ENCODE measurements around the gene EPC1.

Gene EPC1

GRCh38 chr10:32333849-32334248 is 13.1 kb downstream of the EPC1 start:
- DNase-seq, result no peak

GRCh38 chr10:32332299-32332750 is 14.6 kb downstream of the EPC1 start:
- DNase-seq, result peak; percentile 58

- DNase-seq, result no peak
Measured at GRCh38 chr10:32331606-32332005, 15.4 kb downstream of the EPC1 start.

GRCh38 chr10:32330214-32330613 is 16.7 kb downstream of the EPC1 start:
- DNase-seq, result no peak

DNA sequence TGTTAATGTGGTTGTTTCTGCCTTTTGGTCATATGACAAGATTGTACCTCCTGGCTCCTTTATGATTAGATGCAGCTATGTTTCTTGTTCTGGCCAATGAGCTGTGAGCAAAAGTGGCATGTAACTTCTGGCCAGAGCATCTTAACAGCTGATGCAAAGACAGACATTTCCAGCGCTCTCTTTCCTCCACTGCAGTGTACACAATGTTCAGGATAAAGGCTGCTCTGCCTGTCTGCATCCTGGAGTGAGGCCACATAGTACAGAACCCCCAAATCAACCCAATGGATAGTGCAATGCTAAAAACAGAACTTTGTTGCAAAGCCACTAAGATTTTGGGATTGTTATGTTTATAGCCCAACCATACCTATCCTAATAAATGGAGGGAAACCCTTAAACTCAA is 17.9 kb downstream of the EPC1 start:
- DNase-seq, result no peak

DNA sequence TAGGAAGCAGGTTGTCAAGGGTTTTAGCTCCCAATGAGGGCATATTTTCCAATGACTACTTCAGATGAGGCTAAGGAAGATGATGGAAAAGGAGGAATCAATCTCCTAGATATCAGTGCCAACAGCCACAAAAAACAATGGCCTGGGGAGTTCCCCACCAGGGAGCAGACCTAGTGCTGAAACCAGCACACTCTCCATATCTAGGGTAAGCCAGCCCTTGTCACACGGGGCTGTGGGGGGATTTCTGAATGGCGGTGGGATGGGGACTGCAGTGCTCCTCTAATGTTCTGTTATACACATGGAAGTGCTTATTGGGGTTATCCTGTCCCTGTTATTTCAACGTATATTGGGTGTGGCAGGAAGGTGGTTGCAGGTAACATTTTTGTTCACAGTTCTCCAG is 18.5 kb downstream of the EPC1 start:
- no peak for DNase-seq

DNA sequence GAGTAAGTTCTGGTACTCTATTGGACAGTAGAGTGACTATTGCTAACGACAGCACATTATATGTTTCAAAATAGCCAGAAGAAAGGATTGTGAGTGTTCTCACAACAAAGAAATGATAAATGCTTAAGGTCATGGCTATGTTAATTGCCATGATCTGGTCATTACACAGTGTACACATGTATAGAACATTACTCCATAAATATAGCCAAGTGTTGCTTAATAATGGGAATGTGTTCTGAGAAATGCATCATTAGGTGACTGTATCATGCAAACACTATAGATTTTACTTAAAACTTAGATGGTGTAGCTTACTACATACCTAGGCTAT is 19.6 kb downstream of the EPC1 start:
- peak; percentile 12 for DNase-seq

DNA sequence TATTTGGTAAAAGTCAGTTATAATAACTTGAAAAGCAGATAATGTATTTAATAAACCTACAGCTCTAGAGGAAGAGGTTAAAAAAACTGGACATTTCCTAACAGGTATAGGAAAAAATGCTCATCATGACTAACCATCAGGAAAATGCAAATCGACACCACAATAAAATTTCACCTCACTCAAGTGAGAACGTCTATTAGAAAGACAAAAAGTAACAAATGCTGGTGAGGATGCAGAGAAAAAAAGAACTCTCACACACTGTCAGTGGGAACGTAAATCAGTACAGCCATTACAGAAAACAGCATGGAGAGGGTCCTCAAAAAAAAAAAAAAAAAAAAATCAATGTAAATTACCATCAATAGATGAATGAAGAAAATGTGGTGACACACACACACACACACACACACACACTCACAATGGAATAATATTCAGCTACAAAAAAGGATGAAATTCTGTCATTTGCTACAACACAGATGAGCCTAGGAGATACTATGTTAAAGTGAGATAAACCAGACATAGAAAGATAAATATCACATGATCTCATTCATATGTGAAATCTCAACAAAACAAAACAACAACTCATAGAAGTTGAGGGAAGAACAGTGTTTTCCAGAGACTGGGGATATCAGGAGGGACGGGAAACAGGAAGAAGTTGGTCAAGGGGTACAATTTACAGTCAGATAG is 20.1 kb downstream of the EPC1 start:
- DNase-seq, result no peak

- no peak for DNase-seq
Measured at GRCh38 chr10:32326119-32326518, 20.8 kb downstream of the EPC1 start.

GRCh38 chr10:32323051-32323450 is 23.9 kb downstream of the EPC1 start:
- peak; percentile 63 for DNase-seq

- DNase-seq, result no peak
Measured at GRCh38 chr10:32321016-32321631, 25.8 kb downstream of the EPC1 start.

DNA sequence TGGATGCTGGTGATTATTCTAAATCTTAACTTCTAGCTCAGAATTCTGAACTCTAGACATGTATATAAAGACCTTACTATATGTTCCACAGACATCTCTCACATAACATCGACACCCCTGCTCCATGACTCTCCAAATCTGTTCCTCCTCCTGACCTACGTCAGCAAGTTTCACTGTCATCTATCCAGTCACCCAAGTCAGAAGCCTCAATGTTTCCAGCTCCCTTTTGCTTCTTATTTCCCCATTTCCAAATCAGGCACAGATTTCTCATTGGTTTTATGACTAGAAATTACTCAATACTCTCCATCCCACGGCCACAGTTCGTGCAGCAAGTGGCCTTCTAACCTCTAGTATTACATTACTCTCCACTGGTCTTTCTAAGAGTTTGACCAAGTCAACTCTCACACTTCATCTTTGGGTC is 28.5 kb downstream of the EPC1 start:
- DNase-seq, result peak; percentile 99

DNA sequence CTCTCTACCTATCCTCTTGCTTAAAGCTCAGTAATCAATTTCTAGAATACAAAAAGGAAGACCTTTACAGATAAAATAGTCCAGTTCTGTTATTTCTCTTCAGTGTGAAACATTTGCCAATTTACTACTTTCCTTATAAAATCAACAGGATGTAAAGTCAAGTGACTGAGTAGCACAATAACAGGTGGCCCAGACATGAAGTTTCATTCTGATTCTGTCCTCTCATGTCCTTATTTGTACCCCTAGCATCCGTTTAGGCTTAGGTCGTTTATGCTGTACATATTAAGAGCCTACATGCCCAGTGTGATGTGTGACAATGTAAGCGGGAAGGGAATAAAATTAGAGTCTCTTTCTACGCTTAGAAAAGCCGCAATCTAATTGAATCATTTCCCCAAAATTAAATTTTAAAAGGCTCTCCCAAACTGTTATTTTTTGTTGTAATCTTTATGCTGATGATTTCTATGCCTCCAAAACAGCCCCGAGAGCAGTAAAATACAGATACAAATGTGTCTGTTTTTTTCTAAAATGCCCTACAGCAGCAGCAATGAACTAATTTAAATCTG is 29.1 kb downstream of the EPC1 start:
- DNase-seq, result peak; percentile 35

GRCh38 chr10:32315424-32315823 is 31.5 kb downstream of the EPC1 start:
- DNase-seq, result no peak

- no peak for DNase-seq
Measured at GRCh38 chr10:32314588-32314987, 32.4 kb downstream of the EPC1 start.

- no peak for DNase-seq
Measured at GRCh38 chr10:32308027-32308603, 38.8 kb downstream of the EPC1 start.

DNA sequence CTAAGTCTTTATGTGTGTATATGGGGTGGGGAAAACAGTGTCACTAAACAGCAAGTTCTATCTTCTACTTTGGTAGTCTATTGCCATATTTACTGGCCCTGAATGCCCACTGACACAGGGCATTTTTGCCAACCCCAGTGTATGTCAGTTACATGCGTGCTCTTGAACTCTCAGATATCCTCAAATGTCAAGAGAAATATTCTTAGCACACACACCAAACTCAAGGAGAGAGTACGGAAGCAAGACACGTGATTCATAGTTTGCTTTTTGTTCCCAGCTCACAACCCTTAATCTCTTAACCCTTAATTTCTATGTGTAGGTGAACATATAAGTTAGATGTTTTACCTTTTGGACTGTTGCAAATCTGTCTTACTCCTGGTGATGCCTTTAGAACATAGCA is 39.3 kb downstream of the EPC1 start:
- DNase-seq, result no peak

GRCh38 chr10:32299354-32299980 is 47.5 kb downstream of the EPC1 start:
- DNase-seq, result no peak

DNA sequence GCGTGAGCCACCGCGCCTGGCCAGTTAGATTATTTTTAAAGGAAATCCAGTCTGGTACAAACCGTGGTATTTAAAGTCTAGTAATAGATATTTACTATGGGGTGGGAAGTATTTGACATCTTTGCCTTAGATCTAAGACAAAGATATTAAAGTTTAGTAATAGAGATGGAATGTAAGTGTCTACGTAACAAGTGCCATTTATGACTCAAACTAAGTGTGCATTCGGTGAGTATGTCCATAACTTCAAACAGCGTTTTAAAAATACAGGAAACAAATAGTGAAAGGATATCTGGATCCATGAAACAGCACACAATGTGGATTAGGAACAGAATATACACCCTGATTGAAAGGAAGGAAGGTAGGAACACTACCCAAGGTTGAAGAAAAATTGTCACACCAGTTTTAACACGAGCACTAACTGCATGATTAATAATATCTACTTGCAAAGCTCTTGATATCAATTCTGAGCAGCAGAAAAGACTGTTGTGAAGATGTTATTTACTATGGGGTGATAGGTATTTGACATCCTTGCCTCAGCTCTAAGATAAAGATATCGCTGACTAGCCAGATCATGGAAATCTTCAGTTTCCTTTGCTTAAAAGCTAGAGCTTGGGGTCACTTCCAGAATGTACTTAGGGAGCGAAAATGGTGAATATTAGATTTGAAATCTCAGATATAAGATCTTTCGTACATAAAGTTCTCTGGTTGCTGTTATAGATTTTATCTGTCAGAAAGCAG is 48.7 kb downstream of the EPC1 start:
- DNase-seq, result no peak

DNA sequence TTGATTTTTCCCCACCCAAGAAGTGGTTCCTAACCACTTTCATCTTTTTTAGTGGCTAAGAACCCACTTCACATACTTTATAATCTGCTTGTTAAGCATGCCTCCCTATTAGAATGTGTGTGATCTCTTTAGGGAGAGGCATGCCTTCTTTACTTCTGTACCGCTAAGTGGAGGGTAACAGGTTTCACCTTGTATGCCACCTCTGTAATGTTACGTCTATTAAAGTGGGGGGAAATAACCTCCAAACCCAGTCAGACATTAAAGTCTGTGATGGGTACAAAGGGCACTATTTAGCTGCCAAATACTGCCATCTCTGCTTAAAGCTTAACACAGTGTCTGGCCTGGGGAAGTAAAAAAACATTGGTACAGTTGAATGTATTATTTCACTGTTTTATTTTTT is 51.9 kb downstream of the EPC1 start:
- DNase-seq, result no peak

GRCh38 chr10:32293581-32293980 is 53.4 kb downstream of the EPC1 start:
- no peak for DNase-seq

GRCh38 chr10:32279795-32280194 is 67.2 kb downstream of the EPC1 start:
- no peak for DNase-seq

GRCh38 chr10:32273336-32273735 is 73.6 kb downstream of the EPC1 start:
- DNase-seq, result peak; percentile 61
